Thyroid gland (tissue), 4 donors: ENCODE data around the gene METTL22. TPM values are rescaled to one million over a fixed set of nuclear protein-coding genes. Genes with fewer than 3 reads are reported as not detected.
A peak's percentile ranks its signal among the peaks of the same experiment; 100 is the strongest.

Experiments
- DNase-seq, 2 donors: peaks; one replicate each; pipeline ENCODE4 v3.0.0-alpha.2; 2019
- H3K27ac ChIP-seq, 3 donors: fragments of 200-600 bp; sonication (generic); 1 replicate in 2 of 3; 2 replicates in 1 of 3; pipeline ENCODE4 v1.5.1; 2016 to 2019; ENCODE audit warnings: mild to moderate bottlenecking in 1 of 3, moderate library complexity in 1 of 3
- H3K27me3 ChIP-seq: fragments of 200-600 bp; sonication (generic); one replicate; pipeline ENCODE4 v1.5.1; 2019
- H3K36me3 ChIP-seq, 2 donors: fragments of 200-600 bp; sonication (generic); one replicate each; pipeline ENCODE4 v1.5.1; 2016 to 2019
- H3K4me1 ChIP-seq, 2 donors: fragments of 200-600 bp; sonication (generic); one replicate each; pipeline ENCODE4 v1.5.1; 2017 to 2019
- H3K4me3 ChIP-seq, 3 donors: fragments of 200-600 bp; sonication (generic); replicated peaks in 1 of 3; 1 replicate in 2 of 3; 2 replicates in 1 of 3; pipeline ENCODE4 v1.5.1; 2016; ENCODE audit warnings: mild to moderate bottlenecking in 1 of 3
- H3K9me3 ChIP-seq: fragments of 200-600 bp; sonication (generic); one replicate; pipeline ENCODE4 v1.5.1; 2017
- POLR2A ChIP-seq, 2 donors: fragments of 450-650 bp; IDR thresholded peaks; one replicate each; pipeline ENCODE4 v1.6.1; 2017; ENCODE audit warnings: antibody characterized with exemption in 2 of 2, mild to moderate bottlenecking in 2 of 2, moderate library complexity in 1 of 2
- WGBS, 2 donors: methylation state at CpG; one replicate each; pipeline ENCODE4 v1.1.5; 2017; 5-methylcytosine and 5-hydroxymethylcytosine counted together
- intact Hi-C: fragments of 100-400 bp; cut with DNase I; formaldehyde crosslinking; loops from one replicate; pipeline ENCODE4 v1.15.1; 2023
- total RNA-seq, 4 donors: library from RNA; depleted of rRNA; stranded (reverse); fragments of >200 nt; gene quantifications; one replicate each; pipeline ENCODE4 v1.2.3, GENCODE V29; 2016
- TF ChIP-seq, protein P1 (sequence below), 6 experiments: fragments of 200-600 bp in 3 of 6; fragments of 450-650 bp in 3 of 6; sonication (generic) in 3 of 6; IDR thresholded peaks; one replicate each; pipeline ENCODE4 v1.5.1; 2016 to 2019; ENCODE audit warnings: antibody characterized with exemption in 6 of 6, mild to moderate bottlenecking in 2 of 6, inconsistent platforms in 1 of 6, moderate library complexity in 1 of 6

The METTL22 gene
- total RNA-seq, 4 donors from 2014 or later: 16.5 to 43.2 (median 18.8) TPM

DNA sequence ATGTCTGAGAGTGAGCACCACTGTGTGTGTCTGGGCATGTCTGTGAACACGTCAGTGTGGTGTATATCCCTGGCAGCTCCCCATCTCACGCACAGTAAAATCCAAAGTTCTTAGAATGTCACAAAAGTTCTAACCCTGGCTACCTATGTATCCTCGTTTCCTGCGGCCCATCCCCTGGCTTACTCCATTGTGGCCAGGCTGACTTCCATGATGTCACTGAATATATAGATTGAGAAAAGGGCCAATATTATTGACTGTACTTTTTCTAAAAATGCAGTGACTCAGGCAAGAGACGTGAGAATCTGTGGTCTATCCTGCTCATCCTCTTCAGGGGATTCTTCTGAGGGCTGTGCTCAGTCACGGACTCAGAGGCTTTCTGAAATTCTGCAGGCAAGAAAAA lies 963 bp upstream of the METTL22 start:
- intact Hi-C loops: no loop called here
- Histone ChIP-seq H3K27me3 (no peaks in the 10 kb centered on the region), H3K27ac (no peak overlapping the region), H3K4me3 (no peak overlapping the region), H3K9me3 (no peaks in the 10 kb centered on the region), H3K4me1 (peaks cover 9 to 13% of the 10 kb centered on the region in 2 donors), H3K36me3 (peaks cover 0 to under 1% of the 10 kb centered on the region in 2 donors)
- no peak for DNase-seq
- 73 to 77% methylated on average over 6 of the region's 6 CpGs for WGBS, 2 donors
- TF ChIP-seq, protein P1, sequence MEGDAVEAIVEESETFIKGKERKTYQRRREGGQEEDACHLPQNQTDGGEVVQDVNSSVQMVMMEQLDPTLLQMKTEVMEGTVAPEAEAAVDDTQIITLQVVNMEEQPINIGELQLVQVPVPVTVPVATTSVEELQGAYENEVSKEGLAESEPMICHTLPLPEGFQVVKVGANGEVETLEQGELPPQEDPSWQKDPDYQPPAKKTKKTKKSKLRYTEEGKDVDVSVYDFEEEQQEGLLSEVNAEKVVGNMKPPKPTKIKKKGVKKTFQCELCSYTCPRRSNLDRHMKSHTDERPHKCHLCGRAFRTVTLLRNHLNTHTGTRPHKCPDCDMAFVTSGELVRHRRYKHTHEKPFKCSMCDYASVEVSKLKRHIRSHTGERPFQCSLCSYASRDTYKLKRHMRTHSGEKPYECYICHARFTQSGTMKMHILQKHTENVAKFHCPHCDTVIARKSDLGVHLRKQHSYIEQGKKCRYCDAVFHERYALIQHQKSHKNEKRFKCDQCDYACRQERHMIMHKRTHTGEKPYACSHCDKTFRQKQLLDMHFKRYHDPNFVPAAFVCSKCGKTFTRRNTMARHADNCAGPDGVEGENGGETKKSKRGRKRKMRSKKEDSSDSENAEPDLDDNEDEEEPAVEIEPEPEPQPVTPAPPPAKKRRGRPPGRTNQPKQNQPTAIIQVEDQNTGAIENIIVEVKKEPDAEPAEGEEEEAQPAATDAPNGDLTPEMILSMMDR (IDR thresholded peaks at IDR 0.05): no peak
- no peak for TF ChIP-seq POLR2A (IDR thresholded peaks at IDR 0.05)

DNA sequence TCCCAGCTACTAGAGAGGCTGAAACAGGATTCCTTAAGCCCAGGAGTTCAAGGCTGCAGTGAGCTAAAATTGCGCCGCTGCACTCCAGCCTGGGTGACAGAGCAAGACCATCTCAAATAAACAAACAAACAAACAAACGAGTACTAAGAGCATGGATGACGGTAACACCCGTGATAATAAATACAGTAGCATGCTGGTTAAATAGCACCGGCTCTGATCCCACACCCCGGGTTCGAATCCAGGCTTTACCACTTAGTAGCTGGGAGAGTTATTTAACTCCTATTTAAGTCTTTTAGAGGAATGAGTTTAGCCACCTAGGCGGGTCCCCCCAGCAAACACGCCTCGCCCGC lies 301 bp upstream of the METTL22 start:
- Histone ChIP-seq H3K27me3 (no peaks in the 10 kb centered on the region), H3K27ac (peak overlapping the region in 2 of 3 donors; percentile 27 to 83), H3K36me3 (peaks cover 3 to 7% of the 10 kb centered on the region in 2 donors), H3K9me3 (no peaks in the 10 kb centered on the region), H3K4me3 (peak overlapping the region in 2 of 3 donors; percentile 89 to 98), H3K4me1 (peaks cover 9 to 13% of the 10 kb centered on the region in 2 donors)
- WGBS, 2 donors: 18 to 20% methylated on average over 12 of the region's 12 CpGs
- DNase-seq: no peak
- no peak for TF ChIP-seq POLR2A (IDR thresholded peaks at IDR 0.05)
- TF ChIP-seq, protein P1 (IDR thresholded peaks at IDR 0.05): no peak
- intact Hi-C loops: no loop called here

DNA sequence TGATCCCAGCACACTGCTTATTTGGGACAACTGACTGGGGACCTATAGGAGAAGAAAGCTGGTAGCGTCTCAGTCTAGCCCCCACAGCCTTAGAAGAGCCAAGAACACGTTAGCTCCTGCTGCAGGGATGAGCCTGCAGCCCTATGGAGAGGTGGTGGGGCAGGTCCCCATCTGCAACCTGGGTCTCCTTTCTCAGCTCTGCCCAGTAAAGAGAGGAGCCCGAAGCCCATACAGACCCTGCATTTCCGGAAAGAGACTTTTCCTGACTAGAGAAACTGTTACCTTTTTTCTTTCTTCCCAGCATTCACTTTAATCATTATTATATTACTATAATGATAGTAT lies 788 bp downstream of the METTL22 start:
- peaks cover 9 to 13% of the 10 kb centered on the region in 2 donors for H3K4me1 ChIP-seq
- TF ChIP-seq, protein P1 (IDR thresholded peaks at IDR 0.05): no peak
- TF ChIP-seq POLR2A (IDR thresholded peaks at IDR 0.05): no peak
- H3K27ac ChIP-seq: peak overlapping the region in 1 of 3 donors; percentile 83
- peak overlapping the region; percentile 38 to 98 (median 89) for H3K4me3 ChIP-seq
- H3K36me3 ChIP-seq: peaks cover 13 to 17% of the 10 kb centered on the region in 2 donors
- H3K9me3 ChIP-seq: no peaks in the 10 kb centered on the region
- intact Hi-C loops: no loop called here
- WGBS, 2 donors: 4% methylated on average over 4 of the region's 4 CpGs
- DNase-seq: no peak
- no peaks in the 10 kb centered on the region for H3K27me3 ChIP-seq

DNA sequence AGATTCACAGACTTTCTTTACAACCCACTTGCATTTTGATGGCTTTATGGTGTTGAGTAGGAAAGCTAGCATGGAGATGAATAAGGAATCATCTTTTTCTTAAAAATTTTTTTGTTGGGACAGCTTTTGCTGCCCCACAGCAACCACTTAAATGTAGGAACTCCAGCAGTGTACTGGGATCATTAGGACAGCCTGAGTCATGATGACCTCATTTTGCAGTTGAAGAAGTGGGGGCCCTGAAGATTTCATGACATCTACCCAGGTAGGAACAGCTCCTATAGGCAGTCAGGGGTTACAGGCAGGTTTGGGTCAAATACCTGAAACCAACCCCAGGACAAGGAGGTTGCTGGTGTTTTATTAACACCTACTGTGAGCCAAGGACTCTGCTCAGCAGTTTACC lies 2.1 kb downstream of the METTL22 start:
- Histone ChIP-seq H3K27me3 (no peaks in the 10 kb centered on the region), H3K4me3 (no peak overlapping the region), H3K9me3 (no peaks in the 10 kb centered on the region), H3K4me1 (peaks cover 9 to 13% of the 10 kb centered on the region in 2 donors), H3K27ac (no peak overlapping the region), H3K36me3 (peaks cover 23 to 31% of the 10 kb centered on the region in 2 donors)
- no peak for DNase-seq
- no peak for TF ChIP-seq POLR2A (IDR thresholded peaks at IDR 0.05)
- TF ChIP-seq, protein P1 (IDR thresholded peaks at IDR 0.05): no peak
- intact Hi-C loops: no loop called here

DNA sequence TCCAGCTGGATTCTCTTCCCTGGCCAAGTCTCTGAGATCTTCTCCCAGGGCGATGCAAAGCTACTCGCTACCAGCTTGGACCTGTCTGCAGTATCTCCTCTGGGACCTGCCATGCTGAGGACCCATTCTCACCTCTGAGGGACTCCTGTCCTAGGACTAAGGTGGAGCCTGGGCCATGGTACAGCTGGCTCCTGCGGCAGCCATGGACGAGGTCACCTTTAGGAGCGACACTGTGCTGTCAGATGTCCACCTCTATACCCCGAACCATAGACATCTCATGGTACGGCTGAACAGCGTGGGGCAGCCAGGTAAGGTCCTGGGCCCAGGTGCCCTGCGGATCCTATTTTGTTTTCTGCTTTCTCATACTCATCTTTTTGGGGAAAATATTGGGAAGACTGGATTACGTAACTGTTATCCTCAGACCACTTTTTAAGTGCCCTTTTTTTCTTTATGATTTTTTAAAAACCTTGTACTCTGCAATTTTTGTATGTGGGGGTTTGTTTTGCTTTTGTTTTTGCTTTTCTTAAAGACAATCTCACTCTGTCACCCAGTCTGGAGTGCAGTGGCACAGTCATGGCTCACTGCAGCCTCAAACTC lies 4.1 kb downstream of the METTL22 start:
- WGBS, 2 donors: 96 to 98% methylated on average over 10 of the region's 10 CpGs
- peaks cover 40 to 50% of the 10 kb centered on the region in 2 donors for H3K36me3 ChIP-seq
- no peak for TF ChIP-seq POLR2A (IDR thresholded peaks at IDR 0.05)
- TF ChIP-seq, protein P1 (IDR thresholded peaks at IDR 0.05): no peak

More for the DNA sequence above, 4.1 kb downstream of the METTL22 start:
- no peak for DNase-seq
- Histone ChIP-seq H3K4me3 (no peak overlapping the region), H3K4me1 (peaks cover 9 to 13% of the 10 kb centered on the region in 2 donors), H3K27ac (no peak overlapping the region), H3K27me3 (no peaks in the 10 kb centered on the region), H3K9me3 (no peaks in the 10 kb centered on the region)
- intact Hi-C loops: no loop called here
